H4 (cell line): ENCODE data around the gene HSD3B2. TPM values are rescaled to one million over a fixed set of nuclear protein-coding genes. Genes with fewer than 3 reads are reported as not detected.

Experiments
- DNase-seq: peaks from one replicate; pipeline ENCODE4 v3.0.0-alpha.2; 2015; ENCODE audit warnings: low spot score
- total RNA-seq: library from RNA; depleted of rRNA; stranded (reverse); fragments of >200 nt; shearing (Covaris generic); gene quantifications from 2 replicates; pipeline ENCODE4 v1.2.3, GENCODE V29; 2014

HSD3B2 gene
- total RNA-seq, 1 experiment from 2014 or later, result not detected

DNA sequence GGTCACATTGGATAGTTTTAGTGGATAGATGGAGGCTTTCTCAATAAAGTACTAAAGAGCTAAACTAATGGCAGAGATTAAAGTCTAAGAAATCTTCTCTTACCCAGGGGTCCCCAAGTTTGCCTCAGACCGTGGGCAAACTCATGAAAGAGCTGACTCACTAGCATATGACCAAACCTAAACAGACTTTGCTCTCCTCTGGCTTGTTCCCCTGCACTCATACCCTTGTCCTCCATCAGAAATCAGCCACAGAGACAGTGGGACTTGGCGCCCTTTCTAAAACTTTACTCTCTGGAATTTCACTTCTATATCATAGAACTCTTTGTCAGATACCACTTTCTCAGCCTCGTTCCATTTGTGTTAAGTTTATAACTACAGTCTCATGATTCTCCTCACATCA lies 17.0 kb upstream of the HSD3B2 start:
- DNase-seq, result no peak

DNA sequence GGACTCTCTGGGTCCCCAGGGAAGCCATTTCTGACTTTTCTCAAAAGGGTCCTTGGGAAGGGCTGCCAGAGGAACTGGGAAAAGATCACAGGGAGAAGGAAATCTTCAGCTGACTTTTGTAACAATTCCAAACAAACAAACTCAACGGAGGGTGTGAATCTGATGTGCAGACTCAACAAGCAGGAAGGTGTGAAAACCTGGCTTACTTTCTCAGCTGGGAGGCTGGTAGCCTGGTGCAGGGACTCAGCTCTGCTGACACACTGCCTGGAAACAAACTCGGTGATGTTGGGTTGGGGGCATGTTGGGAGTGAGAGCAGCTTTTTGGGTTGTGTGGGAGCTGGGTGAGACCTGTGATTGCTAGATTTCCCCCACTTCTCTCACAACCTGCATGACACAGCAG lies 10.2 kb upstream of the HSD3B2 start:
- DNase-seq, result no peak

DNA sequence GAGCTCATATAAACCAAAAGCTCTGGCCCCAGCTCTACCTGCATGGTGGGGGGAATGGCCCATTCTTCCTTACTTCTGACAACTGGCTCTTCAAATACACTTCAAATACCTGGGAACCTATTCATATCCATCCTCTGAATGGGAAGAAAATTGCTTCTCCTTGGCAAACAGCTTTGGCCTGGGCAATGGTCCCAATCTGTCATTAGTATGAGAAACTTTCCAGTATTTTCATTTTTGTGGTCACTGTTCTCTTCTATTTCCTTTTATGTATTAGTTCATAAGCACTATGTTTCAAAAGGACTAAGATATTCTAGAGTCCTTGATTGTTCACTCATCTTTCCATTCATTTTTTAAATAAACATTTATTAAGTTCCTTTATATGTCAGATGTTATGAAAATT lies 5.2 kb upstream of the HSD3B2 start:
- no peak for DNase-seq

DNA sequence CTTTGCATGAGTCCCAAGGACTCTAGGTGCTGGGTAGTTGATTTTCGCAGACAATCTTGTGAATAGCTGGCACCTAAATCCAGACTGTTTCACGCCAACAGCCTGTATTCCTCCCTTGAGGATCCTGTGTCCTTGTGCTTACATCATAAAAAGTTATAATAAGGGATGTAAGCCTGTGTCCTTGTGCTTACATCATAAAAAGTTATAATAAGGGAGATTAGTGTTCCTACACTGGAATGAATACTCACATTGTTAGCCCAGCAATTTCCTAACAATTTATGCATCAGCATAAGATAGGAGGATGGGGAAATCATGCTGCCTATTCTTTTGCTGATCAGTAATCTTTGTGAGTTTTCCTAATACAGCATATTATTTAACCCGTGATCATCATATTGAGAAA lies 4.0 kb upstream of the HSD3B2 start:
- no peak for DNase-seq

DNA sequence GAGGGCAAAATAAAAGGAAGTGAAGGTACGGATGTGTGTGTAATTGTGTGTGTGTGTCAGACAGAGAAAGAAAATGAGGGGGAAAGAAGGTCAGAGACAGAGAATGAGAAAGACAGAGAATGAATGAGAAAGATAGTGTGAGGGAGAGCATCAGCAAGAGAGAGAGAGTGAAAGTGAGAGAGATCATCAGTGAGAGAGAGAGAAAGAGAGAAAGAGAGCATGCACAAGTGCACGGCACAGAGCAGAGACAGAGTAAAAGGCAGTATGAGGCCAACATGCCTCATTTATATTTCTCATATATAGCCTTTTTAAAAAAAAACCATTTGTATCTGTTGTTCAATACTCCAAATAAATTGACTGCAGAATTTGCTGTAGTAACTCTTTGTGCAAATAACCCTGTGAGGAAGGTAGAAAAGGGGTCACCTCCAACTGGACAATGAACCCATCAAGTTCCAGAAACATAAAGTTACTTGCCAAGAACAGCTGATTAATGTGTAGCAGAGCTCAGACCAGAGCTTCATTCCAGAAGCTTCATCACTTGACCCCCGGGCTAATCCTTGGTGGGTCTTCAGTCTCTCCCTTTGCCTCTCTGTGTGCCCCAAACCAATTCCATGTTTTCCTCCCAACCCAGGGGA lies 1.2 kb downstream of the HSD3B2 start:
- no peak for DNase-seq

DNA sequence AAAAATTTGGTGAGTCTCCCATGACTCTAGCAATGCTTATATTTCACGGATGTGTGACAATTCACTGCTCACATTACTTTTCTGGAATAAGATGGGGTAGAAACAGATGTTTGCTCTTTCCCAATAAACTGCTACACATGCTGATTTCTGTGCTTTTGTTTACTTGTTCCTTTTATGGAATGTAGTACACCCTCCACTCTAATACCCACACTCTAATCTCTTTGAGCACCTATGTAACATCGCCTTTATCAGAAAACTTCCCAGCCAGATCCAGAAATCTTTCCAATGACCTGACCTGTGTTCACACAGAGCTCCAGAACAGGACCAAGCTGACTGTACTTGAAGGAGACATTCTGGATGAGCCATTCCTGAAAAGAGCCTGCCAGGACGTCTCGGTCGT lies 4.2 kb downstream of the HSD3B2 start:
- no peak for DNase-seq

DNA sequence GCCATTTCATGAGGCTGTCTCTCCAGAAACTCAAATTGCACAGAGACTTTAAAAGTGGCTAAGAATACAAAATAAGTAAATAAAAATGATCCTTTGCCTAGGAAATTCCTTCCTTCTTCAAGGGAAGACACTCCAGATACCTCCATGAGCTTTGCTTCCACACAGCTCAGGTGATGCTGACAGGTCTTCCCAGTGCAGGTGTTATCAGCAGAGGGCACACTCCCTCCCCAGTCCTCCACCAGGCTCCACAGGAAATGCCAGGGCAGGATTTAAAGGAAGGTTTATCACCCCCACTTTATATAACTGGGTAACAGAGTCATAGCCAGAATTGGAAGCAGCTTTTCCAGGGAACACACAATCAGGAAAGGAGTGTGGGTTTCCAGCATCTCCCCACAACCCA lies 5.7 kb downstream of the HSD3B2 start:
- DNase-seq, result no peak

DNA sequence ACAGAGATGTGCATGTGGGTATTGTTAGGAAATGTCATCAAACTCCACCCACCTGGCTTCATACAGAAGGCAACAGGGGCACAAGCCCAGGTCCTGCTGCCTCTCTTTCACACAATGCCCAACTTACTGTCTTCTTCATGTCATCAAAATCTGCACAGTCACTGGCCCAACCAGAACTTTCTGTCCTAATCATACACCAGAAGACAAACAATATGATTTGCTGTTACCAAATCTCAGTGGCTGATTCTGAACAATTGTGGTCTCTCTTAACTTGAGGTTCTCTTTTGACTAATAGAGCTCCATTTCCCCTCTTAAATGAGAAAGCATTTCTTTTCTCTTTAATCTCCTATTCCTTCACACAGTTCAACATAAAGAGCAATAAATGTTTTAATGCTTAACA lies 7.7 kb downstream of the HSD3B2 start:
- DNase-seq, result no peak

DNA sequence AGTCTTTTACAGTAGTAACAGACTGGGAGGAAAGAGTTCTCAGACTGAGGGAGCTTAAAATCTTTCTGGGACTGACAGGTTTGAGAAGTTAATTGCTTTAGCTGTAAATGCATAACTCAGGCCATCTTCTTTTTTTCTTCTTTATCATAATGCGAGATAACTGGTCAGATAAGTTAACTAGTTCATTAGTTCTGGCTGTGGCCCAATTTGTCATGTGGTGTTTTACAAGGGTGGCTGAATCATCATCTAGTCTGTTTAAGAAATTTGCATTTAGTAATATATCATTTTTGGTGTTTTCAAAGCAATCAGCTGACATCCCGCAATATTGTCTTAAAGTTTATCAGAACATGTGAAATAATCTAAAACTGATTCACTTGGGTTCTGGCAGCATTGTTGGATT lies 14.0 kb downstream of the HSD3B2 start:
- DNase-seq, result no peak

DNA sequence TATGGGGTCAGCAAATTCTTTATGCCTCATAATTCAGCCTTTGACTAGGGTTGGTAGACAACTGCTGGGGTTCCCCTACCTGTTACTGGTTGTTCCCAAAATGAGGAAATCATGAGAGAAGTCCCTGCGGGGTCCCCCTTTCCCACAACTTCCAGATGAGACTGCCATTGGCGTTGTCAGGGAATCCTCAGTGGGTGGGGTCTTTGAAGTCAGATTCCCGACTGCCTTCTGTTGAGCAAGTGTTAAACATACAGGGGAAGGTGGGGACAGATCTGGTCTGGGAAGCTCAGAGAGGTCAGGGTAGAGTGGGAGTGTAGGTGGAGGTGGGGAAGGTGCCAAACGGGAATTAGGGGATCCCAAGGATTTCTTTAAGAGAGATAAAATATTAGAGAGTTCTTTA lies 14.7 kb downstream of the HSD3B2 start:
- no peak for DNase-seq

DNA sequence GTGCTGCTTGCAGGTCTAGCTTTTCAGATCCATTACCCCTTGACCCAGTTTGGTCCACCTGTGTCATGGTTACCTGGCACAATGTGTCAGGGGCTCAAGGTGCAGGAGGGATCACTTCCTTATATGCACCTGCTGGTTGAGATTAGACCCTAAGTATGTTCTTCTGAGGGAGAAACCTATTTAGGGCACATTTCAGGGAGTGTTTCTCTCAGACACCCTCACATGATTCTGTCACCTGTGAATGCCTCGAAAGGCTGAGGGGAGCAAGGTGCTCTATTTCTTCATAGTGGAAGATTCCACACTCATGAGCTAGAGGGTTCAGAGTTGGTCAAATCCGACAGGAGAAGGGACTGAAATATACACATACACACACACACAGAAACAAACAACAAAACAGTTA lies 15.5 kb downstream of the HSD3B2 start:
- no peak for DNase-seq

DNA sequence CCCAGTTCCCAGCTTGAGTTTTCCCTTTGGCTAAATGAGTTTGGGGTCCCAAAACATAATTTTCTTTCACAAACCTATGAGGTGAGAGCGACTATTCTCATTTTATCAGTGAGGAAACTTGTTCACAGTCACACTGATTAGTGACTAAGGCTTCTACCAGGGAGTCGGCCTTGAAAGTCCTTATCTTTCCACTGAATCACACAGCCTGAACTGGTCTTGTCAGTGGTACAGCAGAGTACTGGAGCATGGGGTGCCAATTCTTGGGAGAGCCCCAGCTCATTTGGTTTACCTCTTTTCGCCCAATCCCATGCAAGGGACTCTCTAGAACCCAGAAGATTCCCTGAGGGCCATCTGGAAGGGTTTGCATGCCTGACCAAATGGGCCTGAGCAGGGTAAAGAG lies 16.9 kb downstream of the HSD3B2 start:
- no peak for DNase-seq

DNA sequence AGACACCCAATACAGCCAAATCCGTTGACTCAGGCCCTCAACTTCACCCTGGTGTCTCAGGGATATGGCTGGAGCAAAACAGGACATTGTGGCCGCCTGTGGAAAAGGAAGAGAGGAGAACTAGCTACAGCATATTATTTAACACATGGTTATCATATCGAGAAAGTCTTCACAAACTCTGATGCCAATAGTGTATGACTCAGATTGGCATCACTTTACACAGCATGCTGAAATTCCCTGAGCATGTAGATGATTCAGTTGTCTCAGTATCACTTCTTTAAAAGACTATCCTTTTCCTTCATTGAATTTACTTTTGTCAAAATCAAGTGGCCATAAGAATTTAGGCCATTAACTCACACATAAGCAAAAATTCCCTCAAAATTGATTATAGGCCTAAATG lies 20.1 kb downstream of the HSD3B2 start:
- DNase-seq, result no peak

DNA sequence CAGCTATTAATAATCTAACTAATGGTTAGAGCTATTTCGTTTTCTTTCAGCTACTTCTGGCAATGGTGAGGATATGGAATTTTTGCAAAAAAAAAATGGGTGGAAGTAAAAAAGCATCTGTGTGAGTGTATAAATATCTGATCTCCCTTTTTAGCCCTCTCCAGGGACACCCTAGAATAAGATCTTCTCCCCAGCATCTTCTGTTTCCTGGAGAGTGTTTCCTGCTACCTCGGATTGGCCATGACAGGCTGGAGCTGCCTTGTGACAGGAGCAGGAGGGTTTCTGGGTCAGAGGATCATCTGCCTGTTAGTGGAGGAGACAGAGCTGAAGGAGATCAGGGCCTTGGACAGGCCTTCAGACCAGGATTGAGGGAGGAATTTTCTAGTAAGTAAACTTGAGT lies 23.8 kb downstream of the HSD3B2 start:
- DNase-seq, result no peak

DNA sequence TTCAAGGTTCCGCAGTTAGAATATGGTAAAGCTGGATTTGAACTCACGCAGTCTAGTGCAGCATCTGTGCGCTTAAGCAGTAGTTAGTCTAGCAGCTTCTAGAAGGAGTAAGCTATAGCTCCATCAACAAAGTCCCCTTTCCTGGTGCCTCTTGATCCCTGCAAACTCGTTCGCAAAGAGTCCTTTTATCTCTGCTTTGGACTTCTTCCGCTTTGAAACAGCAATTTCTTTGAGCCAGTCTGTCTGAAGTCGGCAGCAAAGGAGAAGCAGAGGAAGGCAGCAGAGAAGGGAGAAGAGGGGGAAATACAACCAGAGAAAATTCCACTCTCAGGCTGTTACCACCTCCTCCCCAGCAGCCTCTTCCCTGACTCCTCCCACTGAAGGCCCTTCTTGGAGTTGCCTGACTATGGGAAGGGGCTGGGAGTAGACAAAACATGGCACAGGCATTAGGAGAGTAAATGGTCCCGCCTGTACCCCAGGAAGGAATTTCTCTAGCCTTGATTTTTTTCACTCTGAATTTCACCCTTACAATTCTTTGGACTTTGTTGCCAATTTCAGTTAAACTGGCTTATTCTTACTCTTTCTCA lies 25.9 kb downstream of the HSD3B2 start:
- DNase-seq, result no peak

DNA sequence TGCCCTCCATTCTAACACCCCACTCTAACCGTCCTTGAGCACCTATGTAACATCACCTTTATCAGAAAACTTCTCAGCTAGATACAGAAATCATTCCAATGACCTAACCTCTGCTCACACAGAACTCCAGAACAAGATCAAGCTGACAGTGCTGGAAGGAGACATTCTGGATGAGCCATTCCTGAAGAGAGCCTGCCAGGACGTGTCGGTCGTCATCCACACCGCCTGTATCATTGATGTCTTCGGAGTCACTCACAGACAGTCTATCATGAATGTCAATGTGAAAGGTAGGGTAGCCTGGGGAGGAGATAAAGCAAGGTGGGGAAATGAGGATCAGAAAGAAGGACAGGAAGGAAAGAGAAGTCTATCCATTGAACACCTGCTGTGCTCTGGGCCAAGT lies 27.8 kb downstream of the HSD3B2 start:
- DNase-seq, result no peak

DNA sequence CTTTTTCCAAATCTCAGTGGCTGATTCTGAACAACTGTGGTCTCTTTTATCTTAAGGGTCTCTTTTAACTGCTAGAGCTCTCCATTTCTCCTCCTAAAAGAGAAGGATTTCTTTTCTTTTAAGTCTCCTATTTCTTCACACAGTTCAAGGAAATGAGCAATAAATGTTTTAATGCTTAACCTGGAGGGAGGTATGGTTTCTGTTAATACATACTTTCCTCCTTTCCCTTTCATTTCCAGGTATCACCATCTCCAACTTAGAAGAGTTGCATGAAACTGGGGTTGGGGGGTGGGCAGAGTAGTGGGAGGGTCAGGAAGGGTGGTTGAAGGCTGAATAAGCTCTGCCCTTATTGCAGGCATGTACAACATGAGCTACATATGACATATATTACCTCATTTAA lies 31.4 kb downstream of the HSD3B2 start:
- no peak for DNase-seq

DNA sequence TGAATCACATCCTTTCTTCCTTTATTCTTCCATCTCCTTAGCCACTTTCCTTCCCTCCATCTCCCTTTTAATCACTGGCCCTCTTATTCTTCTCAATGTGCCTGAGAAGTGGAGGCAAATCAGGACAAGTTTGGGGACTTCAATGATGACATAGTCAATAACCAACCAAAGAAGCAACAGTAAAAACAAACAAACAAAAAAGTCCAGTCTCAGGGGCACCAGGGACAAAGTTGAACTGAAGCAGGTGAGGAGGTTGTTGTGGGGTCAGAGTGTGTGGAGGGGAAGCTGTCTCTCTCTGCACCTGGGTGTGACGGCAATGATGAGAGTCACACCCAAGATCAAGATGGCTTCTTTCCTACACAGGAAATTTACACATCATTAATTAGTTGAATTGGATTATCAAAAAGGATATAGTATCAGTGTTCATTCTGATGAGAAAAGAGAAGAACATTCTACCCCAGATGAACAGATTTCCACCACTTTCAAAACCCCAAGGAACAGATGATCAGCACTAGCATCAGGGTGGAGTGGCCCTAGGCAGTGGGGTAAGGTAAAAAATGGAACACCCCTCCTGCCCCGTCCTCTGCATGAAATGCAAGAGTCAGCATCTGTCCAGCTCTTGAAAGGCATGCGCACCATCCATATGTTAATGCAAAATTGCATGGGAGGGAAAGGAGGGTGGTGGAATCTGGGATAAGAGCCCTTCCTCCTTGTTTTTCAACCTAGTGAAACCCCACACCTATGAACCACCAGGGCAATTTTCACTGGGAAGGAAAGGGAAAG lies 32.6 kb downstream of the HSD3B2 start:
- DNase-seq, result no peak

DNA sequence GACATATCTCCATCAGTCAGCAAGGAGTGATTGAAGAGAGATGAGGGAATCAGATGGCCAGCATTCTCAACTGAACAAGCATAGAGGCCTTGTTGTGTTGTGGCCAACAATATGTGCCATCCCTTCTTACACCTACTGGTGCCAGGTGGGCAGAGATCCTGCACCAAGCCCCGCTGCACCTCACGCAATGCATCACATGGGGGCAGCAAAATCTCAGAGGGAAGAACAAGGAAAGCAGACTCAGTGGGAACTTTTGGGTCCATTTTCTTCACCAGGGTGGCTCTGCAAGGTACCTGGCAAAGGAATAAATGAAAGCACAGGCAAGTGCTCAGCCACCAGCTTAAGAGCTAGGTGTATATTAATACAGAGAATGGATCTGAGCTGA lies 33.2 kb downstream of the HSD3B2 start:
- DNase-seq, result peak; percentile 19

DNA sequence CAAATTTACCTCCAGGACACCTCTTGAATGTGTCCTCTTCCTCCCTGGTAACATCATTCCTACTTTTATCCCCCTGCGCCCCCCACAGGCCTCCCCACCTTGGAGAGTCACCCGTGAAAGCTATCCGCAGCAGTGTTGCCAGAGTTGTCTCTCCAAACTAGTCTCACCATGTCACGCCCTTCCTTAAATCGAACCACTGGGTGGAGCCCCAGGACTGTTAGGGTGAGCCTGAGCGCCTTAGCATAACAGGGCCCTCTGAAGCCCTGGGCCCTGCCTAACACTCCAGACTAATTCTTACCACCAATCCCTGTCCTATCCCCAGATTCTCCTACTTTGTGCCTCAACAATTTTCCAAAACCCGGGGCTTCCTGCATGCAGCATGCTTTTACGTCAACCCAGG lies 35.0 kb downstream of the HSD3B2 start:
- peak; percentile 35 for DNase-seq

DNA sequence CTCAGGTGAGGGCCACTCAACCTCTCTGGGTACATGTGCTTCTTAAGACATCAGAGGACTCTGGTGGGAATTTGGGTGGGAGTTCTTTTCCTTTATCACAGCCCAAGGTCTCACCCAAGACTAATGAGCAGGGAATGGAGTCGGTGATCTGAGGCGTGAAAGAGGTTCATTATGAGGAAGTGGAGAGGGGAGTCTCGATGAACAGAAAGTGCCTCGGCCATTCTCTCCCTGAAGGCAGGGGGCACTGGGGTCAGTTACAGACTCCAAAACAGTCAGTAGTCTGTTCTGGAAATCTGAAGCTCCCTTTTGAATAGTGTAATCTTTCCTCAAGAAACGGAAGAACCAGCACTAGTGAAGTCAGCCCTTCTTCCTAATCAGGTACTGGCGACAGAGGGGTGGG lies 36.2 kb downstream of the HSD3B2 start:
- no peak for DNase-seq

DNA sequence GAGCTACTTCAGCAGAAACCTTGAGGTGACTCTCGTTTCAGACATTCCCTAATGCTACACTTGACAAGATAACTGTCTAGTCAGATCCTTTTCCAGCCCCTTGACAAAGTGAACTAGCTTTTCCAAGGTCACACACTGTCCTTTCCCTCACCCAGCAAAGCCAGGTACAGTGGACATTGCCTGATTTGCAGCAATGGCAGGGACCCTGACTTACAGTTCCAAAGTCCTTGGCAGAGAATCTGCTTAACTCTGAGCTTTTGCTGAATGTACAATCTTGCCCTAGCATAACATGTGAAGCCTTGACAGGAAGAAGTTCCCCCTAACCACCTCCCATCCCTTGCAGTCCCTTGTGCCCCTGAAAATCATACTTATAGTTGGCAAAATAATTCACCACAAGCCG lies 37.1 kb downstream of the HSD3B2 start:
- no peak for DNase-seq

DNA sequence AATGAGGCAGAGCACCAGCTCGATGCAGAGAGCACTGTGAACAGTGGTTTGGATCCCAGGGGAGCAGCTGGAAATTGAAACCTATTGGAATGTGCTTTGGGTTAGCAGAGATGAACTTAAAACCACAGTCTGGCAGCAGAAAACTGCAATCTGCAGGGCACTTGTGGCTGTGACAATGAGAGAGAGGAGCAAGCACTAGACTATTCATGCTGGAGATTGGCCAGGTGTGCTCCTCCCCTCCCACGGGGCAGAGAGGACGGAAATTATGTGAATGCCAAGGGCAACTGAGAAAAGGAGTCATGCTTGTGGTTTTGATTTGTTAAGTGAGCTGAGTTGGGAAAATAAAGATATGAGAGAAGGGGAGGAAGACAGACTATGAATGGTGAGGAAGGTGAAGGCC lies 38.1 kb downstream of the HSD3B2 start:
- peak; percentile 91 for DNase-seq

DNA sequence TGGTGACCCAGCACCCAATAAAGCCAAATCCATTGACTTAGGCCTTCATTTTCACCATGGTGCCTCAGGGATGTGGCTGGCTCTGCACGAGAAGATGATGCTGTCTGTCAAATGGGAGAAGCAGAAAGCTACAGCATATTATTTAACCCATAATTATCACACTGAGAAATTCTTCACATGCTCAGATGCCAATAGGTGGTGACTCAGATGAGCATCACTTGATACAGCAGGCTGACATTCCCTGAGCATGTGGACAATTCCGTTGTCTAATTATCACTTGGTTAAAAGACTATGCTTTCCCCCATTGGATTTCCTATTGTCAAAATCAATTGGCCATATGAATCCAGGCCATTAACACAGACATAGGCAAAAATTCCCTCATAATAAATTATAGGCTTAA lies 48.0 kb downstream of the HSD3B2 start:
- no peak for DNase-seq
